HEK293T (cell line): ENCODE measurements around the gene DYNLRB1.

Source experiments
- ARNT ChIP-seq: fragments of 450-650 bp; IDR thresholded peaks from 2 replicates; pipeline ENCODE4 v1.6.1; 2017; ENCODE audit warnings: mild to moderate bottlenecking
- FOXA1 ChIP-seq: fragments of 450-650 bp; IDR thresholded peaks from 2 replicates; pipeline ENCODE4 v1.6.1; 2016; ENCODE audit warnings: mild to moderate bottlenecking
- FOXM1 ChIP-seq: fragments of 450-650 bp; IDR thresholded peaks from 2 replicates; pipeline ENCODE4 v1.6.1; 2017; ENCODE audit warnings: mild to moderate bottlenecking, borderline replicate concordance

DNA sequence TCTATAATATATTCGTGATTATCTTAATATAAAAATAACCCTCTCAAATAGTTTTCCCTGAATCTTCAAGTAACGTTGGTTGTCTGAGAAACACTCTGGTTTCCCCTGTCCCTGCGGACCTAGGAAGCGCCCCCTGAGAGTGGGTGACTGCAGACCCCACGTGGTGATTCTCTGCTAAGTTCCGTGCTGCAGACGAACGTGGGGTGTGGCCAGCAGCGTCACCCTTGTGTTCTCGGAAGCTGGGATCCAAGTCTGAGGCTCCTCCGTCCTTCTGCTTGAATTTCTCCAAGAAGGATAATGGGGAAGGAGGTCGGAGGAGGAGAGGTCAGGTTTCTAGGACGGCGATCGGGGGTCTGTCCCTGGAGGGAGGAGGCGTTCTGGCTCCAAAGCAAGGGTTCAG lies 25.7 kb downstream of the DYNLRB1 start:
- TF ChIP-seq ARNT, result no peak
- TF ChIP-seq FOXM1, result no peak
- no peak for TF ChIP-seq FOXA1
